ENCODE data around the gene MYO1G.

- TF ChIP-seq REST (IDR thresholded peaks at IDR 0.05; ENCODE audit: low read depth, low read length), result no peak
- no peak for TF ChIP-seq CTCF (IDR thresholded peaks at IDR 0.05 in 2 of 3, conservative IDR thresholded peaks at IDR 0.05 in 1 of 3; ENCODE audit: control insufficient read depth in 2 of 3, extremely low read depth in 1 of 3, insufficient read depth in 1 of 3, low read depth in 3 of 3, low read length in 3 of 3)
- no peak for TF ChIP-seq PAX5 (IDR thresholded peaks at IDR 0.05; ENCODE audit: borderline replicate concordance, low read depth, low read length)
- TF ChIP-seq SREBF1 (IDR thresholded peaks at IDR 0.05; ENCODE audit: low read length), result no peak
- TF ChIP-seq EP300 (IDR thresholded peaks at IDR 0.05; ENCODE audit: borderline replicate concordance in 1 of 2, control insufficient read depth in 1 of 2, low read depth in 2 of 2, low read length in 2 of 2), result no peak
- TF ChIP-seq TAF1 (IDR thresholded peaks at IDR 0.05; ENCODE audit: borderline replicate concordance, low read depth, low read length), result no peak
- TF ChIP-seq TCF3 (IDR thresholded peaks at IDR 0.05; ENCODE audit: borderline replicate concordance, insufficient read depth, low read depth, low read length), result no peak
- no peak for TF ChIP-seq SIX5 (IDR thresholded peaks at IDR 0.05; ENCODE audit: low read depth, low read length, severe bottlenecking)
- TF ChIP-seq RELA (IDR thresholded peaks at IDR 0.05; ENCODE audit: borderline replicate concordance, partially characterized antibody), result no peak
- TF ChIP-seq TCF7 (IDR thresholded peaks at IDR 0.05; ENCODE audit: borderline replicate concordance), result no peak
- no peak for TF ChIP-seq GATAD2B (conservative IDR thresholded peaks at IDR 0.05; ENCODE audit: low read depth)
- TF ChIP-seq BMI1 (IDR thresholded peaks at IDR 0.05; ENCODE audit: borderline replicate concordance), result no peak
- TF ChIP-seq FOS (IDR thresholded peaks at IDR 0.05; ENCODE audit: borderline replicate concordance, extremely low read depth, insufficient read length), result no peak
- no peak for TF ChIP-seq USF1 (IDR thresholded peaks at IDR 0.05; ENCODE audit: borderline replicate concordance, extremely low read length, insufficient read depth, low read depth, low read length)
Observed at GRCh38 chr7:44930921-44931320, 47.9 kb downstream of the MYO1G start.

Measured in GM12878 (cell line).